Measurements from ENCODE around the gene MINPP1. TPM values are rescaled to one million over a fixed set of nuclear protein-coding genes. Genes with fewer than 3 reads are reported as not detected.

Gene MINPP1
- total and polyA plus RNA-seq, 5 donors from 2014 or later = 2.8 to 13.5 (median 10.7) TPM

- Histone ChIP-seq H3K36me3 (ENCODE audit: control insufficient read depth, insufficient read depth, low read length) (peaks cover 20% of the 10 kb centered on the region), H3K4me3 (ENCODE audit: low read depth, low read length) (no peak overlapping the region), H3K27ac (ENCODE audit: insufficient read depth, low read length, poor library complexity, severe bottlenecking) (no peak overlapping the region), H3K27me3 (ENCODE audit: control insufficient read depth, insufficient read depth, low read length) (no peaks in the 10 kb centered on the region), H3K4me1 (ENCODE audit: control insufficient read depth, insufficient read depth, low read length, poor library complexity, severe bottlenecking) (peaks cover 8% of the 10 kb centered on the region), H3K9me3 (ENCODE audit: control insufficient read depth in 2 of 2, low read length in 2 of 2) (peaks cover 4 to 13% of the 10 kb centered on the region in 2 experiments)
- no peak for DNase-seq
- H3K4me3 Mint-ChIP-seq = no peak overlapping the region
- ATAC-seq (ENCODE audit: low read depth in 2 of 2) = no peak
- no peak overlapping the region for H3K27ac Mint-ChIP-seq
- H3K36me3 Mint-ChIP-seq = peaks cover 44% of the 10 kb centered on the region
- peaks cover 0 to 14% (median 8%) of the 10 kb centered on the region in 7 donors for H3K9me3 Mint-ChIP-seq
- peaks cover 4 to 18% (median 9%) of the 10 kb centered on the region in 4 donors for H3K4me1 Mint-ChIP-seq
- H3K27me3 Mint-ChIP-seq = no peaks in the 10 kb centered on the region
Observed at GRCh38 chr10:87545783-87546182, 41.1 kb downstream of the MINPP1 start.

- peaks cover 0 to 14% (median 8%) of the 10 kb centered on the region in 7 donors for H3K9me3 Mint-ChIP-seq
- DNase-seq (peak in 1 of 3 donors; percentile 51), ATAC-seq (ENCODE audit: low read depth in 2 of 2) (peak in 1 of 2 donors; percentile 55)
- Histone ChIP-seq H3K27ac (ENCODE audit: insufficient read depth, low read length, poor library complexity, severe bottlenecking) (no peak overlapping the region), H3K4me1 (ENCODE audit: control insufficient read depth, insufficient read depth, low read length, poor library complexity, severe bottlenecking) (peaks cover 8% of the 10 kb centered on the region), H3K4me3 (ENCODE audit: low read depth, low read length) (no peak overlapping the region), H3K9me3 (ENCODE audit: control insufficient read depth in 2 of 2, low read length in 2 of 2) (peaks cover 4 to 13% of the 10 kb centered on the region in 2 experiments), H3K36me3 (ENCODE audit: control insufficient read depth, insufficient read depth, low read length) (peaks cover 20% of the 10 kb centered on the region), H3K27me3 (ENCODE audit: control insufficient read depth, insufficient read depth, low read length) (no peaks in the 10 kb centered on the region)
- H3K4me3 Mint-ChIP-seq = no peak overlapping the region
- peaks cover 4 to 18% (median 11%) of the 10 kb centered on the region in 4 donors for H3K4me1 Mint-ChIP-seq
- H3K36me3 Mint-ChIP-seq = peaks cover 40% of the 10 kb centered on the region
- H3K27me3 Mint-ChIP-seq = no peaks in the 10 kb centered on the region
- peak overlapping the region in 1 of 3 donors; percentile 35 for H3K27ac Mint-ChIP-seq
Observed at GRCh38 chr10:87546210-87546609, 41.5 kb downstream of the MINPP1 start.

- Histone ChIP-seq H3K4me1 (ENCODE audit: control insufficient read depth, insufficient read depth, low read length, poor library complexity, severe bottlenecking) (peaks cover 8% of the 10 kb centered on the region), H3K27me3 (ENCODE audit: control insufficient read depth, insufficient read depth, low read length) (no peaks in the 10 kb centered on the region), H3K27ac (ENCODE audit: insufficient read depth, low read length, poor library complexity, severe bottlenecking) (no peak overlapping the region), H3K9me3 (ENCODE audit: control insufficient read depth in 2 of 2, low read length in 2 of 2) (peaks cover 4 to 13% of the 10 kb centered on the region in 2 experiments), H3K4me3 (ENCODE audit: low read depth, low read length) (no peak overlapping the region), H3K36me3 (ENCODE audit: control insufficient read depth, insufficient read depth, low read length) (peaks cover 19% of the 10 kb centered on the region)
- H3K27me3 Mint-ChIP-seq = no peaks in the 10 kb centered on the region
- H3K4me1 Mint-ChIP-seq = peaks cover 4 to 18% (median 11%) of the 10 kb centered on the region in 4 donors
- no peak overlapping the region for H3K4me3 Mint-ChIP-seq
- H3K9me3 Mint-ChIP-seq = peaks cover 0 to 12% (median 7%) of the 10 kb centered on the region in 7 donors
- peaks cover 33% of the 10 kb centered on the region for H3K36me3 Mint-ChIP-seq
- ATAC-seq (ENCODE audit: low read depth in 2 of 2) (no peak), DNase-seq (no peak)
- H3K27ac Mint-ChIP-seq = no peak overlapping the region
Observed at GRCh38 chr10:87546971-87547413, 42.3 kb downstream of the MINPP1 start.

- Mint-ChIP-seq H3K27me3 (no peaks in the 10 kb centered on the region), H3K4me1 (peaks cover 4 to 18% (median 11%) of the 10 kb centered on the region in 4 donors), H3K27ac (no peak overlapping the region), H3K36me3 (peaks cover 32% of the 10 kb centered on the region), H3K4me3 (no peak overlapping the region), H3K9me3 (peaks cover 0 to 6% (median 2%) of the 10 kb centered on the region in 7 donors)
- DNase-seq (no peak), ATAC-seq (ENCODE audit: low read depth in 2 of 2) (no peak)
- H3K36me3 ChIP-seq (ENCODE audit: control insufficient read depth, insufficient read depth, low read length) = peaks cover 17% of the 10 kb centered on the region
- peaks cover 2 to 7% of the 10 kb centered on the region in 2 experiments for H3K9me3 ChIP-seq (ENCODE audit: control insufficient read depth in 2 of 2, low read length in 2 of 2)
- peaks cover 8% of the 10 kb centered on the region for H3K4me1 ChIP-seq (ENCODE audit: control insufficient read depth, insufficient read depth, low read length, poor library complexity, severe bottlenecking)
- no peaks in the 10 kb centered on the region for H3K27me3 ChIP-seq (ENCODE audit: control insufficient read depth, insufficient read depth, low read length)
- no peak overlapping the region for H3K27ac ChIP-seq (ENCODE audit: insufficient read depth, low read length, poor library complexity, severe bottlenecking)
- H3K4me3 ChIP-seq (ENCODE audit: low read depth, low read length) = no peak overlapping the region
Observed at GRCh38 chr10:87547734-87548311, 43.1 kb downstream of the MINPP1 start.

GRCh38 chr10:87550741-87551140 is 46.0 kb downstream of the MINPP1 start:
- H3K9me3 ChIP-seq (ENCODE audit: control insufficient read depth in 2 of 2, low read length in 2 of 2) = no peaks in the 10 kb centered on the region
- no peaks in the 10 kb centered on the region for H3K27me3 ChIP-seq (ENCODE audit: control insufficient read depth, insufficient read depth, low read length)
- H3K4me1 ChIP-seq (ENCODE audit: control insufficient read depth, insufficient read depth, low read length, poor library complexity, severe bottlenecking) = peaks cover 7% of the 10 kb centered on the region
- H3K9me3 Mint-ChIP-seq = peaks cover 0 to 2% (median 0%) of the 10 kb centered on the region in 7 donors
- no peak overlapping the region for H3K27ac ChIP-seq (ENCODE audit: insufficient read depth, low read length, poor library complexity, severe bottlenecking)
- H3K4me3 Mint-ChIP-seq = no peak overlapping the region
- H3K27me3 Mint-ChIP-seq = no peaks in the 10 kb centered on the region
- peaks cover 11% of the 10 kb centered on the region for H3K36me3 ChIP-seq (ENCODE audit: control insufficient read depth, insufficient read depth, low read length)
- DNase-seq (no peak), ATAC-seq (ENCODE audit: low read depth in 2 of 2) (no peak)
- H3K4me3 ChIP-seq (ENCODE audit: low read depth, low read length) = no peak overlapping the region
- peak overlapping the region in 1 of 3 donors; percentile 73 for H3K27ac Mint-ChIP-seq
- peaks cover 2 to 12% (median 8%) of the 10 kb centered on the region in 4 donors for H3K4me1 Mint-ChIP-seq
- peaks cover 23% of the 10 kb centered on the region for H3K36me3 Mint-ChIP-seq

GRCh38 chr10:87551326-87551725 is 46.6 kb downstream of the MINPP1 start:
- H3K9me3 Mint-ChIP-seq = peaks cover 0 to 2% (median 0%) of the 10 kb centered on the region in 7 donors
- H3K4me1 ChIP-seq (ENCODE audit: control insufficient read depth, insufficient read depth, low read length, poor library complexity, severe bottlenecking) = peaks cover under 1% of the 10 kb centered on the region
- ATAC-seq (ENCODE audit: low read depth in 2 of 2) (no peak), DNase-seq (no peak)
- H3K4me3 ChIP-seq (ENCODE audit: low read depth, low read length) = no peak overlapping the region
- peaks cover 20% of the 10 kb centered on the region for H3K36me3 Mint-ChIP-seq
- peaks cover 0 to 10% (median 5%) of the 10 kb centered on the region in 4 donors for H3K4me1 Mint-ChIP-seq
- no peak overlapping the region for H3K27ac Mint-ChIP-seq
- no peaks in the 10 kb centered on the region for H3K9me3 ChIP-seq (ENCODE audit: control insufficient read depth in 2 of 2, low read length in 2 of 2)
- H3K27me3 ChIP-seq (ENCODE audit: control insufficient read depth, insufficient read depth, low read length) = no peaks in the 10 kb centered on the region
- H3K27ac ChIP-seq (ENCODE audit: insufficient read depth, low read length, poor library complexity, severe bottlenecking) = no peak overlapping the region
- H3K36me3 ChIP-seq (ENCODE audit: control insufficient read depth, insufficient read depth, low read length) = peaks cover 11% of the 10 kb centered on the region
- no peaks in the 10 kb centered on the region for H3K27me3 Mint-ChIP-seq
- no peak overlapping the region for H3K4me3 Mint-ChIP-seq

GRCh38 chr10:87552248-87552929 is 47.7 kb downstream of the MINPP1 start:
- Mint-ChIP-seq H3K4me3 (no peak overlapping the region), H3K36me3 (peaks cover 20% of the 10 kb centered on the region), H3K27me3 (no peaks in the 10 kb centered on the region), H3K9me3 (peaks cover 0 to 2% (median 0%) of the 10 kb centered on the region in 7 donors), H3K27ac (no peak overlapping the region), H3K4me1 (peaks cover 0 to 8% (median 2%) of the 10 kb centered on the region in 4 donors)
- Histone ChIP-seq H3K27me3 (ENCODE audit: control insufficient read depth, insufficient read depth, low read length) (no peaks in the 10 kb centered on the region), H3K4me3 (ENCODE audit: low read depth, low read length) (no peak overlapping the region), H3K4me1 (ENCODE audit: control insufficient read depth, insufficient read depth, low read length, poor library complexity, severe bottlenecking) (no peaks in the 10 kb centered on the region), H3K36me3 (ENCODE audit: control insufficient read depth, insufficient read depth, low read length) (peaks cover 11% of the 10 kb centered on the region), H3K27ac (ENCODE audit: insufficient read depth, low read length, poor library complexity, severe bottlenecking) (no peak overlapping the region), H3K9me3 (ENCODE audit: control insufficient read depth in 2 of 2, low read length in 2 of 2) (no peaks in the 10 kb centered on the region)
- ATAC-seq (ENCODE audit: low read depth in 2 of 2) (no peak), DNase-seq (no peak)
